Stimulated activated CD4-positive, alpha-beta T cell treated with anti-CD3 and anti-CD28 coated beads, Interleukin-1b, Interleukin-23, amount 100 ng/mL, for 4 hours (primary cell): ENCODE measurements around the gene RNF167.

Source experiments
- DNase-seq, 2 donors: peaks; one replicate each; pipeline ENCODE4 v3.0.0-alpha.2; 2020; ENCODE audit warnings: low read depth in 2 of 2

RNF167 gene

GRCh38 chr17:4938688-4939545 lies 1.2 kb upstream of the RNF167 start:
- no peak for DNase-seq

GRCh38 chr17:4939546-4939795 lies 597 bp upstream of the RNF167 start:
- DNase-seq: no peak

- peak in 1 of 2 donors; percentile 24 for DNase-seq
Measured at GRCh38 chr17:4940555-4941318, 669 bp downstream of the RNF167 start.

DNA sequence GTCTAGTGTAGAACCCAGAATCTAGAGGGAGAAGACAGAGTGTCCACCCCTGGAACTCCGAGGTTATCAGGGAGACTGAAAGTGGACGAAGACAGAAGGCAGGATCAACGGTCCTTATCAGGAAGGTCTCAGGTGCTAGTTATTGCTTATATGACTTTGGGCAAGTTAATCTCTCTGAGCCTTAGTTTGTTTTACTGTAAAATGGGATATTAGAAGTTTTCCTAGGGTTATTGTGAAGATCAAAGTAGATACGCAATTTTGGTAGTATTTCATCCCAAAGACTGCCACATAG lies 1.2 kb downstream of the RNF167 start:
- DNase-seq: no peak

DNA sequence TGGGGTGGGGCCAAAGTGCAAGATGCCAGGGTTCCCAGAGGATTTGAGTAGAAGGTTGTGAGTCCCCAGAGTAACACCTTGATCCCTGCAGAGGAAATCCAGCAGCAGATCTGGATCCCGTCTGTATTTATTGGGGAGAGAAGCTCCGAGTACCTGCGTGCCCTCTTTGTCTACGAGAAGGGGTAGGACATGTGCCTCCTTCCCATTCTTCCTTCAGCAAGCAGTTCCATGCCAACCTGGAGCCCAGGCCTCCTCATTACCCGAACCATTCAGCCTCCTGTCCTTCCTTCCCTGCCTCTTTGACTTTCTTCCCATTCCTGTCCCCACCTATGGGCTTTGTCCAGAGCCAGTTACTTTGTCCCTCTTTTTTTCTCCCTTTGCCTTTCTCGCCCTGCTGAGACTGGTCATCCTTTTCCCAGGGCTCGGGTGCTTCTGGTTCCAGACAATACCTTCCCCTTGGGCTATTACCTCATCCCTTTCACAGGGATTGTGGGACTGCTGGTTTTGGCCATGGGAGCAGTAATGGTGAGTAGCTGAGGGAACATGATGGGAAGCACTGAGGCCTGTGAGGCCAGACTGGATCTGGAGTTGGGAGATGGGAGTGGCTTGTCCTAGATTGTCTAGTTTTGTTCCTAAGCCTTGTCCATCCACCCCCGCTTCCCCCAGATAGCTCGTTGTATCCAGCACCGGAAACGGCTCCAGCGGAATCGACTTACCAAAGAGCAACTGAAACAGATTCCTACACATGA lies 2.9 kb downstream of the RNF167 start:
- no peak for DNase-seq

DNA sequence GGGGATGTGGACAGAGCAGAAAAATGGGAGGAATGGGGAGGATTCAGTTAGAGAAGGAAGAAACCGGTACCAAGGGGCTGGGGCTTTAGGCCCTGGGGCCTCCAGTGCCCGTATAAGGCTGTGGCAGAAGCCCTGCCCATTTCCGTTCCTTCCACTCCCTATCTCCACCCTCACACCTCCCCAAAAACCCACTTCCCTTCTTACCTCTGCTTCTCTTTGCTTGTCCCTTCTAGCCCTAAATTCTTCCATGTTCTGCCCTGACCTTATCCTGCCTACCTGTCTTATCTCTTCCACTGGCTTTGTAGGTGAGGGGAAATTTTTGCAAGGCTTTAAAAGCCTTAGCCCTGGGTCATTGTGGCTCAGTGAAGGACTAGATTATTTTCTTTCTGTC lies 4.1 kb downstream of the RNF167 start:
- DNase-seq: no peak

DNA sequence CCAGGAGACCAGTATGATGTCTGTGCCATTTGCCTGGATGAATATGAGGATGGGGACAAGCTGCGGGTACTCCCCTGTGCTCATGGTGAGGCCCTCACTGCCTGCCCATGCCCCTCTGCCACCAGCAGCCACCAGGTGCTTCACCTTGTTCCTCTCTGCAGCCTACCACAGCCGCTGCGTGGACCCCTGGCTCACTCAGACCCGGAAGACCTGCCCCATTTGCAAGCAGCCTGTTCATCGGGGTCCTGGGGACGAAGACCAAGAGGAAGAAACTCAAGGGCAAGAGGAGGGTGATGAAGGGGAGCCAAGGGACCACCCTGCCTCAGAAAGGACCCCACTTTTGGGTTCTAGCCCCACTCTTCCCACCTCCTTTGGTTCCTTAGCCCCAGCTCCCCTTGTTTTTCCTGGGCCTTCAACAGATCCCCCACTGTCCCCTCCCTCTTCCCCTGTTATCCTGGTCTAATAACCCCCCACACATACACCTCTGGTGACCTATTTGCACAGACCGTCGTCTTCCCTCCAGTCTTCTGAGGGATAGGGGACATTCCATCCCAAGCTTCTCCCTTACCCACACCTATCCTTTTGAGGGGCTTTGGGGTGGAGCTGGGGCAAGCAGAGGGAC lies 4.6 kb downstream of the RNF167 start:
- DNase-seq: no peak

DNA sequence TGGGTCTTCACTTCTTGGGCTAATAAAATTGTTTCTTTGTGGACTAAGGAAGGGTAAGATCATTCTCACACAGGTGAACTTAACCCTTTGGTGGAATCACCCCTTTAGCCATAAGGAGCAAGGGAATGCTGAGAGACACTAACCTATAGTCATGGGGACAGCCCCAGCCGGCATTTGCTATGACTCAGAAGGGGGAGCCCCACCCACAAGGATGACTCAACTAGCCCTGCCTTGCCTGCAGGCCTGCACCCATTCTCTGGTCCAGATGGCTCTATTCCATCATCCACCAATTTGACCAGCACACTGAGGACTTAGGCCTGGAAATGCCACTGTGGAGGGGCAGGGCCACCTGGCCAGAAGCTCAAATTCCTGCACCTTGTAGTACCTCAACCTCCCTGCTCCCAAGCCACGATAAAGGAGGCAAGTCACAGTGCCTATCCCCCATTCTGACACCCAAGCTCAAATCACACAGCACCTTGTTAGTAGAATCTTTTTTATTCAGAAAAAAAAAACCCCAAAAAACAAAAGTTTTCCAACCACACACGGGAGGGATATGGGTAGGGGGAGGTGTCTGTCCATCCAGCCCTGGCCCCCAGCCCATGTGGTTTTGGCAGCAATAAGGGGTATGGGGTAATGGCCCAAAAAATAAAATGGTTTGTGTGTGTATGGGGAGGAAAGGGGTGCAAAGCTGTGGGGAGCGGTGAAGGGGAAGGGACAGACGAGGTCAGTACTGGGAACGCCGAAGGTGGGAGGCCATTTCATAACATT lies 5.3 kb downstream of the RNF167 start:
- peak; percentile 72 to 77 for DNase-seq

DNA sequence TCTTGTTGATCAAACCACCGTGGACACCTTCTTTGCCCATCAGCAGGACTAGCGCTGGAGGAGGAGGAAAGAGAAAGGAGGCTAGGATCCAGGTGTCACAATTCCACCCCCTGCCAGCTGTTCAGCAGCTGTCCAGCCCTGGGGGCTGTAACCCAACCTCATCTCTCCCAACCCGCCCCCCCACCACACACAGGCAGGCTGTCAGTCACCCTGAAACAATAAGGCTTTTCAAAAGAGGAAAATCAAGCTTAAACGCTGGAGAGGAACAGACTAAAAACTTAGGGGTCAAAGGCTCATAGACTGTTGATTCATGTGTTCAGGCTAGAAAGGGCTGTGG lies 5.8 kb downstream of the RNF167 start:
- DNase-seq: no peak

- DNase-seq: no peak
Measured at GRCh38 chr17:4946312-4946976, 6.4 kb downstream of the RNF167 start.

DNA sequence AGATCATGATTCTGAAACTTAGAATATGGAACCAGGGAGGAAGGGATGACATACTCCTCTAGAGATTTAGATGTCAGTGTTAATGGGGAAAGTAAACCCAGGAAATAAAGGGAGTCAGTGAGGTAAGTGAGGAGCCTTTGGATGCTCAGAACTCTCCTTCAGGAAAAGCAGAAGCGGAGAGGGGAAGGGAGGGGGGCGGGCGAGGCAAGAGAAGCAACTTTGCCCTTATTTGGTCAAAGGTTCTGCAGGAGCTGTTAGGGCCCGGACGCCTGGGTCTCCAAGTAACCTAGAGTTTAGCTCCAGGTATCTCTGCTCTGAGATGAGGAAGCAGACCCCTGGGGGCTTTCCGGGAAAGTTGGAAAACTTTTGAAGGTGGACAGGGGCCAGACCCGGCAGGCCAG lies 6.9 kb downstream of the RNF167 start:
- no peak for DNase-seq

DNA sequence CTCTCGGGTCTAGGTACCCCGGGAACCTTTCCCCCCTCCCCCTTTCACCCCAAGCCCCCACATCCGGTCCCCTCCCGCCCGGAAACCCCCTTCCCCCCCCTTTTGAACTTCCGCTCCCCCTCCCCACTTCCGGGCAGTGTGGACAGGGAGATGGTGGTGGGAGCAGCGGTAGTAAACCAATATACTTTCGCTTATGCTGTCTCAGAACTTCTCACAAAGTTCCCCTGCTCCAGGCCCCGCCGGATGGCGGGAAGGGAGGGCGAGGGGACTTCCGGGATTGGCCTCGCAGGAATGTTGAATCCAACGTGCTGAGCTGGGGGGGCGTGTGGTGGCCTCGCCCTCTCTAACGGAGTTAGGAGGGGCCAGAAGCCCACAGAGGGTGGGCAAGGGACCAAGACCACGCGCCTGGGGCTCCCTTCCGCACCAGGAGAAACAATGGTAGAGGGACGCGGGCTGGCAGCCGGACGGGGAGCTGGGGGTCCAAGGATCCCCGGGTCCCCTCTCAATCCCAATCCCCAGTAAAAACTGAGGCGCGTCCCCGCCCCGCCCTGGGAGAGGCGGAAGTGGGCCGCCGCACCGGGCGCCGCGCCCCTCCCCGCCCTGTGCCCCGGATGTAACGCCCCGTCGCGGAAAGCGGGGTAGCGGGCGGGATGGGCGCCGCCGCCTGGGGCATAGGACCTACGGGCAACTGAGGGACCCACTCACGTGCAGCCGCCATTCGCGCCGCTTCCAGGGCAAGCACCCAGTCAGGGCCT lies 7.5 kb downstream of the RNF167 start:
- DNase-seq: peak; percentile 47 to 60

DNA sequence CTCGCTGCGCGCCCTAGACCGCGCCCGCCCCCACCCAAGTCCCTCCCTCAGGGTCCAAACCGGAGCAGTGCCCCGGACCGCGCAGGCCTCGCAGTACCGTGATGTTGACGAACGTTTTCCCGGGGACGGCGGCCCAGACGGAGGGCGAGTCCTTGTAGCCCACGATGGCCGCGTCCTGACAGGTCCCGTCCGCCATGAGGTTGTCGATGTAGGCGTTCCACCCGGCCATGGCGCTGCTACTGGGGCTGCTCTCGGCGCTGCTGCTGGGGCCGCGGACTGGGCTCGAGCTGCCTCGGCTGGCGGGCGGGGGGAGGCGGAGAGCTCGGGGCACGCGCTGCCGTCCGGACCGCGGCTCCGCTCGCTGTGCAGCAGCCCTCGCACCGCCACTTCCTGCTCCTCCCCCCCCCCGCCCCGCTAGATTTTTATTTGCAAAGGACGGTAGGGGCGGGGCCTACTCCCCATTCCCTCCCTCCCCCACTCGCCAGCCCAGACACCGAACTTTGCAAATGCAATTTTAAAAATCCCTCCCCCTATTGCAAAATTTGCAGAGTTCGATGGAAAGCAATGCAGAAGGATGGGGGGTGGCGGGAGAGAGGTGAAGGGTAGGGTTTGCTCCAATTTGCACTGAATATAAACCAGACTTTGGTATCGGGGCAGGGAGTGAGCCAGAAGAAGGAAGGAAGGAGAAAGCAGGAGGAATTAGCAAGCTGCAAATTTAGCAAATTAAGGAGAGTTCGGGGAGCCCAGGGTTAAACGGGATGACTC lies 8.3 kb downstream of the RNF167 start, which contains the start of gene PFN1:
PFN1 (minus strand) TSS at position 365 of the 765 bp plus-strand sequence; CDS start at position 229, 136 bp downstream.
- DNase-seq: peak; percentile 87 to 88

DNA sequence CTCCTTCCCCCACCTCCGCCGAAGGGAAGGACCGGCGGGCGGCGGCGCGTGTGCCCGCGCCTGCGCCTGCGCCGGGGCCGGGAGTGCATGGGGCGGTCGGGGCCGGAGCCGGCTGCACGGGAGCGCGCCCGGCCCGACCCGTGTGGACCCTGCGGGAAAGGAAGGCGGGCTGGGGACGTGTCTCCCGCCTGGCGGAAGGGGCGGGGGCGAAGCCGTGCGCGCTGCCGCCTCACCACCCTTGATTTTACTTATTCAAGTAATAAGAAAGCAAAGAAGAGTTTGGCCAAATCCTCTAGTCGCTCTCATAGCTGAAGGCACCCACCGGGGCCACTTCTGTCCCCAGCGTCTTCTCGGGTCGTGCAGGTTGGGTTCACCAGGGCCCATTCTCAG lies 8.9 kb downstream of the RNF167 start:
- DNase-seq: peak in 1 of 2 donors; percentile 67

- DNase-seq: peak; percentile 69 to 73
Measured at GRCh38 chr17:4949321-4950074, 9.4 kb downstream of the RNF167 start.

DNA sequence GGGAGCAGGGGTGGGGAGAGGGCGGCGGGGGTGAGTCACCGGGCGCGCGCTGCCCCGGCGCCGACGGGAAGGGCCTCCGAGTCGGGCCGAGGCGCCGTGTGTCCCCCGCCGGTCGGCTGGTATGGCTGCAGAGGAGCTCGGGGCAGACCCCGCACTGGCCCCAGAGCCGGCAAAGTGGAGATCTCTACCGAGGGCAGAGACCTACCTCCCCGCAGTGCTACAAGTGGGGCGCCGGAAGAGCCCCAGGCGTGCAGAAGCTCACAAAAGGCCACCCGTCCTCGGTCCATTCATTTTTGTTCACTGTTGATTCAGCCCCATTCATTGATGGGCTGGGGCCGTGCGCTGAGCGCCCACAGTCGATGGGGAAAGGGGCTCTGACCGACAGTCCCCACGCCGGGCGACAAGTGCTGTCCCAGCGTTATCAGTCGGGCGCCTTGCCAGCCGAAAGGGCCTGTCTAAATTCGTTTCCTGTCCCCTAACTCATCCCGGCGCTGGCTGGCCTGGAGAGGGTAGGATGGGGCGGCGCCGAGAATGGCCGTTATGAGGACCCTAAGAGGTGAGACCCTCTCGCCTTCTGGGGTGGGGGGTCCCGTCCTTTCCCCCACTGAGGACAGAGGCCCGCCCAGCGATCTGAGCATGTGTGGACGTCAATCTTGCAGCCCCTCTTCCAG lies 10.1 kb downstream of the RNF167 start:
- DNase-seq: peak in 1 of 2 donors; percentile 44

- DNase-seq: no peak
Measured at GRCh38 chr17:4950746-4951204, 10.7 kb downstream of the RNF167 start, which contains the start of gene ENO3. Gene ENO3, plus strand, starts transcription at chr17:4951119. Its CDS starts 711 bp downstream, at chr17:4951830.

- DNase-seq: no peak
Measured at GRCh38 chr17:4951486-4951885, 11.4 kb downstream of the RNF167 start.
